Measurements from ENCODE around the gene NOL9. TPM values are rescaled to one million over a fixed set of nuclear protein-coding genes. Genes with fewer than 3 reads are reported as not detected.
A peak's percentile ranks its signal among the peaks of the same experiment; 100 is the strongest.

The NOL9 gene
- total and polyA plus RNA-seq, 2 of the 13 experiments (the other 11 are each of a cell fraction or from before 2014, with no cell fraction given): 18.0 to 24.7 TPM

- peak; percentile 13; the same call in 1 of the 2 replicates for TF ChIP-seq REPIN1 (CRISPR knock-in tag; IDR thresholded peaks at IDR 0.05; ENCODE audit: borderline replicate concordance, low read depth)
- no peak for TF ChIP-seq ZNF337 (CRISPR knock-in tag; IDR thresholded peaks at IDR 0.05; ENCODE audit: borderline replicate concordance, low read depth)
- TF ChIP-seq ZNF639 (CRISPR knock-in tag; conservative IDR thresholded peaks at IDR 0.05): no peak
- TF ChIP-seq KAT7 (CRISPR knock-in tag; IDR thresholded peaks at IDR 0.05; ENCODE audit: borderline replicate concordance): no peak; the same call in none of the 2 replicates
- no peak for TF ChIP-seq PHF5A (CRISPR knock-in tag; IDR thresholded peaks at IDR 0.05; ENCODE audit: low read depth, unreplicated experiment)
- no peak for TF ChIP-seq HINFP (CRISPR knock-in tag; IDR thresholded peaks at IDR 0.05; ENCODE audit: low read depth)
- no peak for TF ChIP-seq RARG (CRISPR knock-in tag; IDR thresholded peaks at IDR 0.05; ENCODE audit: low read depth)
- TF ChIP-seq CREB3 (CRISPR knock-in tag; IDR thresholded peaks at IDR 0.05): peak; percentile 77; the same call in 1 of the 2 replicates
- TF ChIP-seq, protein P1, sequence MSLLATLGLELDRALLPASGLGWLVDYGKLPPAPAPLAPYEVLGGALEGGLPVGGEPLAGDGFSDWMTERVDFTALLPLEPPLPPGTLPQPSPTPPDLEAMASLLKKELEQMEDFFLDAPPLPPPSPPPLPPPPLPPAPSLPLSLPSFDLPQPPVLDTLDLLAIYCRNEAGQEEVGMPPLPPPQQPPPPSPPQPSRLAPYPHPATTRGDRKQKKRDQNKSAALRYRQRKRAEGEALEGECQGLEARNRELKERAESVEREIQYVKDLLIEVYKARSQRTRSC (CRISPR knock-in tag; IDR thresholded peaks at IDR 0.05; ENCODE audit: low read depth): no peak
- TF ChIP-seq NR1H2 (CRISPR knock-in tag; IDR thresholded peaks at IDR 0.05; ENCODE audit: borderline replicate concordance, low read depth): no peak
- TF ChIP-seq REL (CRISPR knock-in tag; conservative IDR thresholded peaks at IDR 0.05): no peak
- TF ChIP-seq ZIK1 (CRISPR knock-in tag; IDR thresholded peaks at IDR 0.05; ENCODE audit: borderline replicate concordance, low read depth): no peak; the same call in 1 of the 2 replicates
- no peak for TF ChIP-seq GATAD1 (CRISPR knock-in tag; IDR thresholded peaks at IDR 0.05)
- TF ChIP-seq, protein P2, sequence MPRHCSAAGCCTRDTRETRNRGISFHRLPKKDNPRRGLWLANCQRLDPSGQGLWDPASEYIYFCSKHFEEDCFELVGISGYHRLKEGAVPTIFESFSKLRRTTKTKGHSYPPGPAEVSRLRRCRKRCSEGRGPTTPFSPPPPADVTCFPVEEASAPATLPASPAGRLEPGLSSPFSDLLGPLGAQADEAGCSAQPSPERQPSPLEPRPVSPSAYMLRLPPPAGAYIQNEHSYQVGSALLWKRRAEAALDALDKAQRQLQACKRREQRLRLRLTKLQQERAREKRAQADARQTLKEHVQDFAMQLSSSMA (CRISPR knock-in tag; IDR thresholded peaks at IDR 0.05): peak; percentile 24; the same call in 1 of the 2 replicates
- TF ChIP-seq FOXK1 (CRISPR knock-in tag; IDR thresholded peaks at IDR 0.05; ENCODE audit: borderline replicate concordance, low read depth): no peak
- TF ChIP-seq SUZ12 (IDR thresholded peaks at IDR 0.05; ENCODE audit: low read depth, low read length): no peak
- TF ChIP-seq, protein P3, sequence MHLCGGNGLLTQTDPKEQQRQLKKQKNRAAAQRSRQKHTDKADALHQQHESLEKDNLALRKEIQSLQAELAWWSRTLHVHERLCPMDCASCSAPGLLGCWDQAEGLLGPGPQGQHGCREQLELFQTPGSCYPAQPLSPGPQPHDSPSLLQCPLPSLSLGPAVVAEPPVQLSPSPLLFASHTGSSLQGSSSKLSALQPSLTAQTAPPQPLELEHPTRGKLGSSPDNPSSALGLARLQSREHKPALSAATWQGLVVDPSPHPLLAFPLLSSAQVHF (CRISPR knock-in tag; IDR thresholded peaks at IDR 0.05): no peak
- peak; percentile 81 for TF ChIP-seq SAFB2 (CRISPR knock-in tag; IDR thresholded peaks at IDR 0.05; ENCODE audit: borderline replicate concordance, low read depth)
- TF ChIP-seq, protein P4, sequence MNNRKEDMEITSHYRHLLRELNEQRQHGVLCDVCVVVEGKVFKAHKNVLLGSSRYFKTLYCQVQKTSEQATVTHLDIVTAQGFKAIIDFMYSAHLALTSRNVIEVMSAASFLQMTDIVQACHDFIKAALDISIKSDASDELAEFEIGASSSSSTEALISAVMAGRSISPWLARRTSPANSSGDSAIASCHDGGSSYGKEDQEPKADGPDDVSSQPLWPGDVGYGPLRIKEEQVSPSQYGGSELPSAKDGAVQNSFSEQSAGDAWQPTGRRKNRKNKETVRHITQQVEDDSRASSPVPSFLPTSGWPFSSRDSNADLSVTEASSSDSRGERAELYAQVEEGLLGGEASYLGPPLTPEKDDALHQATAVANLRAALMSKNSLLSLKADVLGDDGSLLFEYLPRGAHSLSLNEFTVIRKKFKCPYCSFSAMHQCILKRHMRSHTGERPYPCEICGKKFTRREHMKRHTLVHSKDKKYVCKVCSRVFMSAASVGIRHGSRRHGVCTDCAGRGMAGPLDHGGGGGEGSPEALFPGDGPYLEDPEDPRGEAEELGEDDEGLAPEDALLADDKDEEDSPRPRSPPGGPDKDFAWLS (CRISPR knock-in tag; IDR thresholded peaks at IDR 0.05; ENCODE audit: borderline replicate concordance): no peak
- no peak for TF ChIP-seq FOXK2 (IDR thresholded peaks at IDR 0.05)
- no peak for TF ChIP-seq ZNF530 (CRISPR knock-in tag; IDR thresholded peaks at IDR 0.05; ENCODE audit: low read depth)
Observed at GRCh38 chr1:6601923-6602668, 47.8 kb upstream of the NOL9 start (continued).
